GM21390 (cell line): ENCODE measurements around the gene SYNCRIP.
A peak's percentile ranks its signal among the peaks of the same experiment; 100 is the strongest.
"Not testable (repeated sequence)": the region's sequence is repeated elsewhere in the genome, so short reads cannot be mapped to it uniquely, and the experiment has no call there.

ENCODE experiments used
- ATAC-seq: cut with Tn5 transposase; IDR thresholded peaks from one replicate; pipeline ENCODE4 v1.9.1; 2021; ENCODE audit not compliant: unreplicated experiment

SYNCRIP gene

DNA sequence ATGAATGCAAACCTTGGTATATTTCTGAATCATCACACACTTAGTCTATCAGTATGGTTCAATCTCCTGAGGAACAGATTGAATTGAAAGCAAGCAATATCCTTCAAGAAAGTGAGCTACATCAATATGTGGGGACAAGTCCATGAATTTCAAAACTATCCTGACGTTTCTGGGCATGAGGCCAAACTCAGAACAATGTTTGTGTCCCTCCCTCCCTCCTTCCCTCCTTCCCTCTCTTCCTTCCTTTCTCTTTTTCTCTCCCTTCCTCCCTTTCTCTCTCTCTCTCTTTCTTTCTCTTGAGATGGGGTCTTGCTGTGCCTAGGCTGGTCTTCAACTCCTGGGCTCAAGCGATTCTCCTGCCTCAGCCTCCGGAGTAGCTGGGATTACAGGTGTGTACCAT, 27.9 kb upstream of the SYNCRIP start:
- ATAC-seq: no peak

DNA sequence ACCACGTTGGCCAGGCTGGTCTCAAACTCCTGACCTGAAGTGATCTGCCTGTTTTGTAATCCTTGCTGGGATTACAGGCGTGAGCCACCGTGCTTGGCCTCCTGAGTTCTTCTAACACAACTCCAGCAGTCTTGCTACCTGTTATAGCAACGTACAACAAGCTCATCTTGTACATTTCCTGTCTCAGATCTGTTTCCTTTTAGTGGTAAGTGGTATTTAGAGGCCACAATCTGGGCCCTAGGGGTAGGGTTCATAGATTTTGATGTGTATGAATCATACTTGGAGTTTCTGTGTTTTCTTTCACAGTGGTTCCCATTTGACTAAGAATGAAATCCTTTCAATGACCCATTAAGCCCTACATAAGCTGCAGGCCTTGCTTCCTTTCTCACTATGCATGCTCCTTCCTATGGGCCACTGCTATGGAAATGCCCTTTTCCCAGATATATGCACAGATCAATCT, 27.1 kb upstream of the SYNCRIP start:
- peak; percentile 96 for ATAC-seq

DNA sequence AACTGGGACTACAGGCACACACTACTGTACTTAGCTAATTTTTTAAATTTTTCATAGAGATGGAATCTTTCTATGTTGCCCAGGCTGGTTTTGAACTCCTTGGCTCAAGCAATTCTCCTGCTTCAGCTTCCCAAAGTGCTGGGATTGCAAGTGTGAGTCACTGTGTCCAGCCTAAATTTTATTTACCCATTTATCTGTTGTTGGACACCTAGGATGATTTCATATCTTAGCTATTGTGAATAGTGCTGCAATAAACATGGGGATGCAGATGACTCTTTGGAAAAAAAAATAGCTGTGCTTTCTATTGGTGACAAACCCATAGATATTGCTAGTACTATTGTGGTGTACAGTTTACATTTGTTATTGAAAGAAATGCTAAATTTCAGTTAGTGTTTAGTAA, 19.6 kb upstream of the SYNCRIP start:
- ATAC-seq: no peak

DNA sequence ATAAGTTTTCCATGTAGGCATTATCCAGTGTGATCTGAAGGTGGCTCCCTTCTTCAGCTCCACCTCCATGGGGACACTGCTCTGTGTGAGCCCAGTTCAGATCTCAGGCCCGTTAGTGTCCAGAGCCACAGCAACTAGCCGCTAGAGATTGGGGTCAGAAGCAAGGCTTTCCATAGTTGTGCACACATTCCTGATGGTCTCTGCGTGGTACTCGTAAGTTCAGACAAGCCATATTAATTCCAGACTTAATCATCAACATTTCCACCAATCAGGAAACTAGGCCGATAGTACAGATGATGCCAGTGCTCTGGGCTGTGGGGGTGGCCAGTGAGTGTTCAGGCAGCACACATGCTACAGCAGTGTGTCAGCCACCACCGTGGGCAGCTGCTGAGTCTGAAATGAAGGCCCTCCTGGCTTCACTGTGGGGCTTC, 17.5 kb upstream of the SYNCRIP start:
- no peak for ATAC-seq

DNA sequence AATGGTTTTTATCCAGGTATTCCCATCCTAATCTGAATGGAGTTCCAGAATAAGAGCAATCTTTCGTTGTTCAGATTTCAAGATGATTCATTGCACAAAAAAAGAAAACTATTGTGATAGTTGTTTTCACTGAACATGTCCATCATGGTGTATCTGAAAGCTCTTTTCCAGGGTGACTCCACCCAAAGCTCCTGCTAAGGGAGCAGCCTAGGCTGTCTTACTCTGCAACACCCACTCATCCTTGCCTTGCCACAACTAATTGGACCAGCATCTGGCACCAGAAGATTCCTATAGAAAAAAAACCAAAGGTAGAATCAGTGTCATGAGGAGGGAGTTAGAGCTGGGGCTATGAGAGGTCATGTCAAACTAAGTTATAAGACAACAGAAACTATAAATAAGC, 7.9 kb upstream of the SYNCRIP start:
- ATAC-seq: no peak

DNA sequence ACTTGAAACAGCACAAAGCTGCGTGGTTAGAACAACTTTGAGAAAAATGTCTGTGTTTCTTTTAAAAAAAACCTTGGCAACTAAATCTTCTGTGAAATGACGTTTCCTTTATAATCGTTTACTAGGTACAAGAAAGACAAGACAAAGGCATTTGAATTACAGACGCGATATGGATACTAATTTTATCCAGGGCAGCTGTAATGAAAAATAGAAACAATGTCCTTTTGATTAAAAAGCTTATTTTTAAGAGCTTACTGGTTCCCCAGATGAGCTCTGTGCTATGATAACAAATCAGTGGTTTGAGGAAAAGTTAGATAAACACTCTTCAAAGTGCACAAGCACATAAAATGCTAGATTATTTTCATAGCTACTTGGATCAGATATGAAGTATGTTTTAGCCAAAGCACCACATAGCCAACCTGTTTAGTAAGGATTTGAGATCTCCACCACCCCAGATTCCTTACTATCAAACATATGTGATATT, 1.6 kb upstream of the SYNCRIP start:
- ATAC-seq: no peak

DNA sequence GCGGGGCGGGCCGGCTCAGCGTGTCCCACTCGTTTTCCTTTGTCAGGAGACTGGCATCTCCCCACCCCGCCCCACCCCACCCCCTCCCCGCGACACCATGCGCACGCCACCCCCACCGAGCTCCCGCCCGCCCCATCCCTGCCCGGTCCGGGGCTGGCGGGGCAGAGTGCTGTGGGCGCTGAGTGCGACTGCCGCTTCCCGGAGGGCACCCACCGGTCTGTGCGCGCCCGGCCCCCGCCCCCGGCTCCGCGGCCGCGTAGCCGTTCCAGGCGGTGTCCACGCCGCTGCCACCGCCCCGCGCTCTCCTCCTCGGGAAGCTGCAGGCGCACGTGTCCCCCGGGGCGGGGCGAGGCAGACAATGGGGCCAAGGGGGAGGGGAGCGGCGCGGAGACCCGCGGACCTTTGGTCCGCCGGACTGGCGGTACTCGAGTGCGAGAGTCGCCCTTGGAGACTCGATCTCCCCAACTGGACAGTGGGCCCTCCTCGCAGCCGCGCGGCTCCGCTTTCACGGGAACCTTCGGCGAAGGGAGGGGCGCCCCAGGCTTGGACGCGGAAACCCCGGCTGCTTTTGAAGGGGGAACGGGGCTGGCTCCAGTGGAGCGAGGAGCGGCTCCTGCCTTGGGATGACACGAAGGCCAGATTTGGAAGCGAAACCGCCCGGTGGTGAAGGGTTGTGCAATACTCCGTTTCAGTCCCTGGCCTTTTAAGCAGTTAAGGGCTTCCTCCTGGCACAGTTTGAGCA, 1.0 kb upstream of the SYNCRIP start:
- peak; percentile 53 for ATAC-seq

DNA sequence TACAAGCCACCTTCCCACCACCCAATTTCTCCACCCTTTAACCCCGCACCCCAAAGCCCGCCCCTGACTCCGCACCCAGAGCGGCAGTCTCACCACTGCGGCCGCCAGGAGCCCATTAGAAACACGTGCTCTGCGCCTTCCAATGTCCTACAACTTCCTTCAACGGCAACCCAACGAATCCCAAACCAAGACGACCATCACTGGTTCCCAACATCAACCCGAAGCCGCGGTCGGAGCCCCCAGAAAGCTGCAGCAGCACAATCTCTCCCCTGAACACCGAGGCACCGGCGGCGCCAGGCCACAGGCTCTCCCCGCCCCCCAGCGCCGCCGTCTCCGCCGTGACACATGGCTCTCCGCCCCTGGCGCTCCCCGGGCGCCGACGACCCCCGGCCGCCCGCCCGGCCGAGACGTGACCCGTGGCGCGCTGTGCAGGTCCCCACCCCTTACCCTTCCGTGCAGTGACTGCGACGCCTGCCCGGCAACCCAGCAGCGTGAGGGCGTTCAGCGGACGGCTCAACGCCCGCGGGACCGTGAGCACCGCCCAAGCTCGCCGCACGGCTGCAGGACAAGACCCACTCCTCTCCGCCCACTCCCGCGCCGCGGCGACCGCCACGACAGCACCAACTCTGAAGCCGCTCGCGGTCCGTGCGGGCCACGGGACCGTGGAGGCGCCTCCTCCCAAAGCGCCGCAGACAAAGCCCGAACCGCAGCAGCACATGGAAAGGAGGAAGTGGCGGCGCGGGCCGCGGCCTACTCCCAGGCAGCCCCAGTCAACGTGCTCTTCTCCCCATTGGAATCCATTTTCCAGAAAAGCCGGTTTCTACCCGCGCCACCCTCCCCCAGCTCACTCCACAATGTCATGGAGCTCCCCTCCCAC, 551 bp downstream of the SYNCRIP start:
- ATAC-seq: no peak

DNA sequence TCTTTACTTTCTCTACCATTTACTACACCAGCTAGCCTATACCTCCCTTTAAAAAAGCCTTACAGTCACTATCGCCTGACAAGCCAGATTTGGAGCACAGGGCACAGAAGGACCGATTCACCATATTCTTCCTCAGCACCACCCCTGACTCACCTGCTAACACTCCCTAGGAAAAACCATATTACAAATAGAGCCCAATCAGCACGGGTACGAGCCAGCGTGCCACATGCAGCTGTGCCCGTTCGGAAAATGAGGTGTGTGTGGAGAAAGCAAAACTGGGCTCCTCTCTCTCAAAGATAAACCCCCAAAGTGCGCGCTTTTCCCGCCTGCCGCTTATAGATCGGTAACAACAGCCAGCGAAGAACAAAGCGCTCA, 1.2 kb downstream of the SYNCRIP start:
- no peak for ATAC-seq

DNA sequence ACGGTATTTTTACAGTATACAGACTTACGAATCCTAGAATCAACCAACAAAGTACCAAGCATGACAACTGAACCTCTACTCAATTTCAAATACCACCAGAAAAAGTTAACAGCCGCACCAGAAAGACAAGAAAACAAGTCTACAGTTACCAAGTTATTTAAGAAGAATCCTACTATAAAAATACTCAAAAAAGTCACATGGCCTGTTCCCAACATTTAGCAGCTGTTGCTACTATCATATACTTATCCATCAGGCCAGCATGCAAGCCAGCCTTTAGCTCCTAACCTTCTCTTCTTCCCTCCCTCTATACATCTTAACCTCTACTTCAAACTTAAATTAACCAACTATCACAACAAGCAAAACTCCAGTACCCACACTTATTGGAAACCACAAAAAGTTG, 1.9 kb downstream of the SYNCRIP start:
- no peak for ATAC-seq

DNA sequence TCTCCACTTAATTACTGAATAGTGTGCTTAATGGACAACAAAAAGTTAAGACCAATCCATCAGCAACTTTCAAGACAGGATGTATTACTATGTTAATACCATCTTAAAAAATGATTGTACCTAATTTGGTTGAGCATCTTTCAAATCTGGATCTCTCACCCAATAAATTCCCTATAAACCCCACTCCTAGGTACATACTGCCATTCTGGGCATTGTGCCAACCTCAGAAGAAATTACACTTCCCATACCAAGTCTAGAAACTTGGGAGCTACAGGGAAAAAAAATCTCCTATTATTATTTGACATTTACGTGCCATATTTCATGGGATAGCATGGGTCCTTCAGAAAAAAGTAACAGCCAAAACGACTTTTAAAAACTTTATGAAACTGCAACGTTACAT, 5.1 kb downstream of the SYNCRIP start:
- no peak for ATAC-seq

DNA sequence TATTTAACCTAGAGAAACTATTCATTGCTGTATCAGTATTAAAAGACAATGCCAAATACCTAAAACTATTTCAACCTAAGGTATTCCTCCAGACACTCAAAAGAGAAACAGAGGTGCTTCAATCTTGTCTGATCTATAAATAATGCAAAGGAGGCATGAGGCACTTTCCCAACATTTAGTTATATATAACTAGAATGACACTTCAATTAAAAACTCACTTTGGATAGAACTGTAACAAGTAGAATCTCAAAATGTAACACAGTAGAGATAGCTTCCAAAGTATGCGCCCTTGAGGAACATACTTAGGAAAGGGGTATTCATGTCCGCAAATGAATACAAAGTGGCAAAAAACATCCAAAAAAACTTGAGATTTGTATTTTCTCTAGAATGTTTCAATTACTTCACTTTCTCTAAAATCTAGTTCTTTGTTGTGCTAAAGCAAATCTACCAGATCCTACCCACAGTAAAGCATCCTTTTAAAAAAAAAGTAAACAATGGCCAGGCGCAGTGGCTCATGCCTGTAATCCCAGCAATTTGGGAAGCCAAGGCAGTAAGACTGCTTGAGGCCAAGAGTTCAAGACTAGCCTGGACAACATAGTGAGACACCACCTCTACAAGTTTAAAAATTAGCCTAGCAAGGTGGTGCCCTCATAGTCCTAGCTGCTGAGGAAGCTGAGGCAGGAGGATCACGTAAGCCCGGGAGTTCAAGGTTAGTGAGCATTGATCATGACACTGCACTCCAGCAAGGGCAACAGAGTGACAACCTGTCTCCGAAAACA, 10.3 kb downstream of the SYNCRIP start:
- ATAC-seq: no peak

DNA sequence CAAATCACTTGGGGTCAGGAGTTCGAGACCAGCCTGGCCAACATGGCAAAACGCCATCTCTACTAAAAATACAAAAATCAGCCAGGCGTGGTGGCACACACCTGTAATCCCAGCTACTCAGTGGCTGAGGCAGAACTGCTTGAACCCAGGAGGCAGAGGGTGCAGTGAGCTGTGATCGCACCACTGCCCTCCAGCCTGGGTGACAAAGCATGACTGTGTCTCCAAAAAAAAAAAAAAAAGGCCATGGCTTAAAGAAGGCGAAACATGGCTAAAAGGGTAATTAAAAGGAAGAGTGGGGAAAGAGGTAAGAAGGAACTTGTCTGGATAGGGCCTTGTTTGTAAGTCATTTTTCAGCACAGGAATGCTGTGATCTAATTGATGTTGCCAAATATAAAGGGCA, 11.6 kb downstream of the SYNCRIP start:
- ATAC-seq: not testable (repeated sequence)

DNA sequence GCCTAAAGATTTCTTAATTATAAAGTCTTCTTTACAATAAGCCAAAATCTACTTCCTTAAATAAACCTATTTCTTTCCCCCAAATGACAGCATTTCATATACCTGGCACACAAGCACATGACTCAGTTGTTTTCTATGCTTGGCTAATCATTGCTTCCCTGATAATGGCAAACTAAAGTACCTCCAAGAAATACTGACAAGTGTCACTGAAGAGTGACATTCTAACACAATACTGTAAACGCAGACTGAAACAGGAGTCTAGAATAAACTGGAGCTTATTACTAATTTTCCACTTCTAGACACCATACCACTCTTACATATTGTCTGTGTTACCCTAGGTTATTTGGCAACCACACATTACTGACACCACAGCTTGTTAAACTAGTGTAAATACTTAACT, 14.3 kb downstream of the SYNCRIP start:
- ATAC-seq: no peak

DNA sequence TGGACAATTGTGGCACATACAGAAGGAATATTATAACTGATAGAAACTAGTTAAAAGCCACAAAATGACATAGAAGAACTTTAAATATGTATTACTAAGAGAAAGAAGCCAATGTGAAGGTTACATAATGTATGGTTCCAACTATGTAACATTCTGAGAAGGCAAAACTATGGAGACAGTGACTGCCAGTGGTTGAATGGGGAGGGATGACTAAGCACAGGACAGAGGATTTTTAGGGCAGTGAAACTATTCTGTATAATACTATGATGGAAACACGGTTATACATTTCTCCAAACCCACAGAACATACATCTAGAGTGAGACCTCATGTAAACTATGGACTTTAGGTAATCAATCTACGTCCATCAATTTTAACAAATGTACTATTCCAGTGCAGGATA, 22.4 kb downstream of the SYNCRIP start:
- ATAC-seq: no peak

DNA sequence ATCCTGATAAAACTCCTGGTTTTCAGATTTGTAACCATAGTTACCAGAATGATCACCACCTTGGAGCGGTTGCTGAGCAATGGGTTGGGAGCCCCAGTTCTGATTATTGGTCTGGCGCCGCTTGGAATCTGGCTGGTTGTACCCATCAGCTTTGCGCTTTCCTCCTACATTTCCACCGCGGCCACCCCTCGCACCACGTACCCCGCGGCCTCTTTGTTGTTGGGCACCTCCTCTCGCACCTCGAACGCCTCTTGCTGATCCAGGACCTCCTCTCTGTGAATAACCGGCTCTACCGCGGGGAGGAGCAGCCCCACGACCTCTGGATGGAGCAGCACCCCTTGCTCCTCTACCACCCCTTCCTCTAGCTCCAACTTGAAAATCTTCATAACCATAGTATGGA, 27.9 kb downstream of the SYNCRIP start:
- ATAC-seq: no peak

DNA sequence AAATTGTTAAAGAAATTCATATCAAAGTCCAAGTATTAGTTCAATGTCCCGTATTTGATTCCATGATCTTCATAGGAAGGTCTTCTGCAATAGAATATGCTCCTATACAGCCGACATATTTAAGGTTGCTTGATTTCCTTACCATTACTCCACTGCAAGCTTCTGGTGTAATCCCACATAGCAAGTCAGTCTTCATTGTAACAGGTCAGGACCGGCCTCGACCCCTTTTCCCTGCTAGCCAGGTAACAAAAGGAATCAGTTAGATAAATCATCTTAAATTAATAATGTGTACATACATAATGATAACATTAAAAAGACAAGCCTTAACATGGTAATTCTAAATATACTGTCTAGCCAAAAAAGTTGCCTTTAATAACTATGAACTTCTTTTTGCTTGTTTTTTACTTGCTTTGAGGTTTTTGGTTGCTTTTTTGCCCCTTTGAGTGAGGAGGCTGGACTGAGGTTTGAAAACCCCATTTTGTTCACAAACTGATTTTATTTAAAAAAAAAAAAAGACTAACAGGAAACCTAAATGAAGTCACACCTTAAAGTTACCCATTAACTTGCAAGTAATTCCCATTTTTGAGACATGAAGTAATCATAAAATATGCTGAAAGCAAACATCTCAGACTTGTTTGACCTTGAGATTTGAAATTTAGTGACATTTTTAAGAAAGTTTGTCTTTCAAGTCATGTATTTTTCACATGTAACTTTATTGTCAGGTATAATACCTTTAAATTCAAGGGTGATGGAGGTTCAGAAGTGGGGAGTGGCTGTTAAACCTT, 29.8 kb downstream of the SYNCRIP start:
- ATAC-seq: no peak

DNA sequence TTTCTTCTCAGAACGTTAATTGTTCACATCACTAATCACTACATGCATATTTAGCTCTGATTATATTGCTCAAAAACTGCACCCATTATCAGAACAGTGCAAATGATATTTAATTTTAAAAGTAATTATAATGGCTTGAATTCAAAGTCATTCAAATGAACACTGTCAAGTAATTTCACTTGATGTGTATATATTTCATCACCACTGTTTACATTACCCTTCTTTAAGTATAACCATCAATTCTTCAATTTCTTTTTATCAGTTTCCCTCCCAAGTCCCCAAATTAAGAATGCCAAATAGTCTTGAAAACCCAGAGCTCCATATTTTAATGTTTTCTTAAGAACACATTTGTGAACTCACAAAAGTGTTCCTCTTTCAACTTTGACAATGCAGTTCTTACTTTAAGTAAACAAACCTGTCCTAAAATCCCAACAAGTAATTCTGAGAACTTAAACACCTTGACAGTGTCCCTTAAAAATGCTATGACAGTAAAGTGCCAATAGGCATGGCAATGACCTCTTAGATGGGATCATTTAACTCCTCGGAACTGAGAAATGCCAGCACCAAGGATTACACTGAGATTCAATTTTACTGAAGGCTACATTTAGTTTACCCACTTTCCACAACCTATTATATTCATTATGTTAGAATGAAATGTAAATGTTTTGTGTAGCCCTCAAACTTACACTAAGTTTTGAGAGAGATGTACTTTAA, 32.3 kb downstream of the SYNCRIP start:
- ATAC-seq: no peak

DNA sequence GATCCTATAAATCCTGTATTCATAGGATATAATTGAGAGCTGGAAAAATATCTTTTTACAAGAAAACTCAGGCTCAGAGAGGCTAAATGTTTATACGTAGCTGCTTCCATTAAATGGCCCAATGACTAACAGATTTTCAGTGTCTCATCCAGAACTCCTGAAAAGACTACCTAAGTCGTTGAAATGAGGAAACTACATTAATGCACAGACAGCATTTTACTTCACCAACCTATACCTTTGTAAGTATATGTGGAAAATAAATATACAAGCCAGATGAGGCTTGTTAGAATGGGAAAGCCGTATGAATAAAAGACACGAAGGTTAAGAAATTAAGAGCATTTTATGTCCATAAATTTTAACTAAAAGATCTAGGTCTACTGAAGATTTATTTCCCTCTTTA, 40.6 kb downstream of the SYNCRIP start:
- no peak for ATAC-seq

DNA sequence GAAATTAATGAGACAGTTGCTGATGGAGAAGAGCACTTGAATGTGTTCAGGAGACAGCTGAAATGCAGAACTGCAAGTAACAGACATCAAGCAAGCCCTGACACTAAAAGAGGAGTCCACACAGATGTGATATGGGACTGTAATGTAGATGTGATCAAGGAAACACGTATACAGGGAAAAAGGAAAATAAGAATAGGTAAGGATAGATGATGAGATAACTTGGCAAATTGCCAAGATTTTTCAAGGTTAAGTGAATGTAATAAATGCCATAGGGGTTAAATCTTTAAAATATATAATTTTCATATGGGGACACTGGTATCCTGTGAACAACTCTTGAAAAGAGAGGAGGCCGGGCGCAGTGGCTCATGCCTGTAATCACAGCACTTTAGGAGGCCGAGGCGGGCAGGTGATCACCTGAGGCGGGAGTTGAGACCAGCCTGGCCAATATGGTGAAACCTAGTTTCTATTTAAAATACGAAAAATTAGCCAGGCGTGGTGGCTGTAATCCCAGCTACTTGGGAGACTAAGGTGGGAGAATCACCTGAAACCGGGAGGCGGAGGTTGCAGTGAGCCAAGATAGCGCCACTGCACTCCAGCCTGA, 41.9 kb downstream of the SYNCRIP start:
- ATAC-seq: no peak
